ENCODE data around the gene TEKT2. TPM values are rescaled to one million over a fixed set of nuclear protein-coding genes. Genes with fewer than 3 reads are reported as not detected.

TEKT2 gene
- total RNA-seq, 1 experiment from 2014 or later = not detected

- no peaks in the 10 kb centered on the region for H3F3A ChIP-seq (ENCODE audit: low read length, unreplicated experiment)
- H3K4me3 ChIP-seq (ENCODE audit: low read length) = no peak overlapping the region
- DNase-seq (no peak), ATAC-seq (no peak)
- no peaks in the 10 kb centered on the region for H3K9me2 ChIP-seq (replicated peaks; ENCODE audit: low read length)
- no peak overlapping the region for H2AFZ ChIP-seq (ENCODE audit: low read length)
- no peak overlapping the region for H3K4me2 ChIP-seq (ENCODE audit: low read length)
- BruUV-seq (replicated peaks) = no TSS peak
- H3K36me3 ChIP-seq (ENCODE audit: low read depth, low read length) = peaks cover 21% of the 10 kb centered on the region; the same call in 1 of the 2 replicates
- no peak for TF ChIP-seq CTCF (conservative IDR thresholded peaks at IDR 0.05; ENCODE audit: low read depth, low read length)
- no peak for TF ChIP-seq EZH2phosphoT487 (IDR thresholded peaks at IDR 0.05; ENCODE audit: borderline replicate concordance, low read length)
- TF ChIP-seq EZH2 (IDR thresholded peaks at IDR 0.05; ENCODE audit: low read length, unreplicated experiment) = no peak
- no peaks in the 10 kb centered on the region for H3K79me2 ChIP-seq (ENCODE audit: low read length)
- H3K9me3 ChIP-seq (ENCODE audit: low read length) = no peaks in the 10 kb centered on the region
- POLR2A ChIA-PET (ENCODE audit: unreplicated experiment) = no interaction called here
- H4K20me1 ChIP-seq (ENCODE audit: low read length) = no peaks in the 10 kb centered on the region
- CTCF ChIA-PET = interaction anchor here (0.8 to 1.5 kb wide), 3 partner anchors 35 to 51 kb away, joined by 3 to 7 read pairs (median 4); partner anchors contain the start of gene TRAPPC3
- no peak overlapping the region for H3K9ac ChIP-seq (ENCODE audit: low read length)
- intact Hi-C loops (cut with micrococcal nuclease) = loop anchor here (5.0 kb wide), 1 partner anchor 189 kb away; no protein-coding TSS in a partner anchor
- no peaks in the 10 kb centered on the region for H3K27me3 ChIP-seq (ENCODE audit: low read length)
- no peak overlapping the region for H3K27ac ChIP-seq (ENCODE audit: low read length)
- H3K4me1 ChIP-seq (ENCODE audit: insufficient read depth, low read length) = no peaks in the 10 kb centered on the region
Observed at GRCh38 chr1:36097693-36098585, 14.0 kb downstream of the TEKT2 start.

- H3K9me2 ChIP-seq (replicated peaks; ENCODE audit: low read length) = no peaks in the 10 kb centered on the region
- H3K4me1 ChIP-seq (ENCODE audit: insufficient read depth, low read length) = no peaks in the 10 kb centered on the region
- intact Hi-C loops (cut with micrococcal nuclease) = loop anchor here (1.0 to 5.0 kb wide), 2 partner anchors 89 to 188 kb away; no protein-coding TSS in a partner anchor
- DNase-seq (no peak), ATAC-seq (no peak)
- no peaks in the 10 kb centered on the region for H3K9me3 ChIP-seq (ENCODE audit: low read length)
- no peak overlapping the region for H2AFZ ChIP-seq (ENCODE audit: low read length)
- H3K9ac ChIP-seq (ENCODE audit: low read length) = no peak overlapping the region
- H3K4me2 ChIP-seq (ENCODE audit: low read length) = no peak overlapping the region
- CTCF ChIA-PET = no interaction called here
- no peaks in the 10 kb centered on the region for H3K27me3 ChIP-seq (ENCODE audit: low read length)
- H3F3A ChIP-seq (ENCODE audit: low read length, unreplicated experiment) = no peaks in the 10 kb centered on the region
- no peaks in the 10 kb centered on the region for H4K20me1 ChIP-seq (ENCODE audit: low read length)
- H3K79me2 ChIP-seq (ENCODE audit: low read length) = no peaks in the 10 kb centered on the region
- no peak for TF ChIP-seq EZH2 (IDR thresholded peaks at IDR 0.05; ENCODE audit: low read length, unreplicated experiment)
- no peak for TF ChIP-seq EZH2phosphoT487 (IDR thresholded peaks at IDR 0.05; ENCODE audit: borderline replicate concordance, low read length)
- no peak for TF ChIP-seq CTCF (conservative IDR thresholded peaks at IDR 0.05; ENCODE audit: low read depth, low read length)
- POLR2A ChIA-PET (ENCODE audit: unreplicated experiment) = no interaction called here
- no peak overlapping the region for H3K4me3 ChIP-seq (ENCODE audit: low read length)
- BruUV-seq (replicated peaks) = no TSS peak
- no peak overlapping the region for H3K27ac ChIP-seq (ENCODE audit: low read length)
- H3K36me3 ChIP-seq (ENCODE audit: low read depth, low read length) = peaks cover 12% of the 10 kb centered on the region; the same call in 1 of the 2 replicates
Observed at GRCh38 chr1:36098650-36099365, 14.9 kb downstream of the TEKT2 start.

All from PC-3 (cell line).